H9 (cell line): Measurements from ENCODE around the gene BICD2. TPM values are rescaled to one million over a fixed set of nuclear protein-coding genes. Genes with fewer than 3 reads are reported as not detected.

Source experiments
- DNase-seq: peaks from one replicate; pipeline ENCODE4 v3.0.0-alpha.2; 2017
- H2AFZ ChIP-seq: one replicate; pipeline ENCODE4 v1.6.1; 2013; ENCODE audit warnings: mild to moderate bottlenecking, low read length, control low read depth, moderate library complexity
- H2AK5ac ChIP-seq: 2 replicates; pipeline ENCODE4 v1.6.1; 2013; ENCODE audit warnings: low read length, control low read depth, mixed read lengths; ENCODE audit not compliant: insufficient read length
- H2BK120ac ChIP-seq: one replicate; pipeline ENCODE4 v1.6.1; 2013; ENCODE audit warnings: low read depth, mild to moderate bottlenecking, low read length, control low read depth, inconsistent platforms; ENCODE audit not compliant: poor library complexity, severe bottlenecking
- H2BK12ac ChIP-seq: 2 replicates; pipeline ENCODE4 v1.6.1; 2013; ENCODE audit warnings: low read length, control low read depth, mixed read lengths, low read depth; ENCODE audit not compliant: insufficient read length
- H2BK15ac ChIP-seq: 2 replicates; pipeline ENCODE4 v1.6.1; 2013; ENCODE audit warnings: low read depth, low read length, control low read depth
- H2BK20ac ChIP-seq: one replicate; pipeline ENCODE4 v1.6.1; 2013; ENCODE audit warnings: low read depth, mild to moderate bottlenecking, low read length, control low read depth, inconsistent platforms; ENCODE audit not compliant: poor library complexity, severe bottlenecking
- H2BK5ac ChIP-seq: 2 replicates; pipeline ENCODE4 v1.6.1; 2013; ENCODE audit warnings: low read length, control low read depth, mixed read lengths; ENCODE audit not compliant: insufficient read length
- H3K14ac ChIP-seq: 2 replicates; pipeline ENCODE4 v1.6.1; 2013; ENCODE audit warnings: low read length, control low read depth; ENCODE audit not compliant: insufficient read depth
- H3K18ac ChIP-seq: 2 replicates; pipeline ENCODE4 v1.6.1; 2013; ENCODE audit warnings: low read depth, mild to moderate bottlenecking, mixed read lengths, low read length, control low read depth; ENCODE audit not compliant: insufficient read length
- H3K23ac ChIP-seq: 2 replicates; pipeline ENCODE4 v1.6.1; 2013; ENCODE audit warnings: low read length, control low read depth, mixed read lengths, low read depth; ENCODE audit not compliant: insufficient read length
- H3K23me2 ChIP-seq: 2 replicates; pipeline ENCODE4 v1.6.1; 2013; ENCODE audit warnings: low read depth, mild to moderate bottlenecking, mixed read lengths, low read length, control low read depth; ENCODE audit not compliant: insufficient read length, poor library complexity, severe bottlenecking
- H3K27ac ChIP-seq: 2 replicates; pipeline ENCODE4 v1.5.1; 2013; ENCODE audit warnings: low read length, control low read depth, mixed read lengths, low read depth; ENCODE audit not compliant: insufficient read length
- H3K27me3 ChIP-seq: 2 replicates; pipeline ENCODE4 v1.6.1; 2013; ENCODE audit warnings: low read length, control low read depth, inconsistent platforms; ENCODE audit not compliant: insufficient read depth
- H3K4ac ChIP-seq: 2 replicates; pipeline ENCODE4 v1.6.1; 2013; ENCODE audit warnings: low read depth, mild to moderate bottlenecking, control low read depth, inconsistent platforms, low read length, moderate library complexity
- H3K4me1 ChIP-seq: 2 replicates; pipeline ENCODE4 v1.6.1; 2013; ENCODE audit warnings: low read length, control low read depth, inconsistent platforms; ENCODE audit not compliant: insufficient read depth
- H3K4me2 ChIP-seq: 2 replicates; pipeline ENCODE4 v1.6.1; 2013; ENCODE audit warnings: low read length, control low read depth, mixed read lengths; ENCODE audit not compliant: insufficient read length, insufficient read depth
- H3K56ac ChIP-seq: 2 replicates; pipeline ENCODE4 v1.6.1; 2013; ENCODE audit warnings: low read depth, mild to moderate bottlenecking, mixed read lengths, low read length, control low read depth; ENCODE audit not compliant: insufficient read length
- H3K79me1 ChIP-seq: 2 replicates; pipeline ENCODE4 v1.6.1; 2013; ENCODE audit warnings: low read depth, mild to moderate bottlenecking, moderate library complexity, low read length, control low read depth, inconsistent platforms; ENCODE audit not compliant: insufficient read depth, poor library complexity, severe bottlenecking
- H3K79me2 ChIP-seq: 2 replicates; pipeline ENCODE4 v1.6.1; 2013; ENCODE audit warnings: low read length, control low read depth, inconsistent platforms; ENCODE audit not compliant: insufficient read depth
- H3K9ac ChIP-seq: 2 replicates; pipeline ENCODE4 v1.6.1; 2013; ENCODE audit warnings: low read length, control low read depth, mixed read lengths; ENCODE audit not compliant: insufficient read length; ENCODE audit errors: extremely low read depth
- H3K9me3 ChIP-seq: one replicate; pipeline ENCODE4 v1.6.1; 2013; ENCODE audit warnings: low read depth, low read length, inconsistent platforms; ENCODE audit not compliant: control insufficient read depth
- H3T11ph ChIP-seq: one replicate; pipeline ENCODE4 v1.6.1; 2013; ENCODE audit warnings: mild to moderate bottlenecking, low read length, control low read depth, inconsistent platforms
- H4K20me1 ChIP-seq: one replicate; pipeline ENCODE4 v1.6.1; 2013; ENCODE audit not compliant: control insufficient read depth, insufficient read length, insufficient read depth
- H4K5ac ChIP-seq: 2 replicates; pipeline ENCODE4 v1.6.1; 2013; ENCODE audit warnings: low read depth, mild to moderate bottlenecking, mixed read lengths, low read length, control low read depth; ENCODE audit not compliant: insufficient read length
- H4K8ac ChIP-seq: replicated peaks from 2 replicates; pipeline ENCODE4 v1.6.1; 2013; ENCODE audit warnings: low read length, control low read depth, mixed read lengths, low read depth; ENCODE audit not compliant: insufficient read length
- H4K91ac ChIP-seq: 2 replicates; pipeline ENCODE4 v1.6.1; 2013; ENCODE audit warnings: low read depth, mild to moderate bottlenecking, moderate library complexity, mixed read lengths, low read length, control low read depth; ENCODE audit not compliant: insufficient read length
- H3K27ac Mint-ChIP-seq, 3 experiments: 2 replicates in 2 of 3; 3 replicates in 1 of 3; pipeline ENCODE4 v1.8.0; 2020 to 2021; ENCODE audit warnings: mixed read lengths in 3 of 3, mild to moderate bottlenecking in 1 of 3, moderate library complexity in 1 of 3
- H3K27me3 Mint-ChIP-seq: 2 replicates; pipeline ENCODE4 v1.8.0; 2021; ENCODE audit warnings: low read depth, mild to moderate bottlenecking, moderate library complexity, mixed read lengths
- H3K36me3 Mint-ChIP-seq, 3 experiments: 2 replicates in 2 of 3; 3 replicates in 1 of 3; pipeline ENCODE4 v1.8.0; 2020 to 2021; ENCODE audit warnings: low read depth in 3 of 3, mixed read lengths in 3 of 3; ENCODE audit not compliant: insufficient read depth in 1 of 3
- H3K4me1 Mint-ChIP-seq, 2 experiments: 2 replicates each; pipeline ENCODE4 v1.8.0; 2020; ENCODE audit warnings: mixed read lengths in 2 of 2
- H3K4me3 Mint-ChIP-seq, 2 experiments: 2 replicates in 1 of 2; 3 replicates in 1 of 2; pipeline ENCODE4 v1.8.0; 2020 to 2021; ENCODE audit warnings: mild to moderate bottlenecking in 2 of 2, mixed read lengths in 2 of 2, moderate library complexity in 1 of 2
- H3K9me3 Mint-ChIP-seq, 2 experiments: 2 replicates in 1 of 2; 3 replicates in 1 of 2; pipeline ENCODE4 v1.8.0; 2020; ENCODE audit warnings: mild to moderate bottlenecking in 2 of 2, mixed read lengths in 2 of 2, moderate library complexity in 1 of 2
- CTCF ChIP-seq: fragments of 200-600 bp; sonication (generic); conservative IDR thresholded peaks from 3 replicates; pipeline ENCODE4 v1.8.0; 2021; ENCODE audit warnings: antibody characterized with exemption, mild to moderate bottlenecking
- WGBS: extraction: QIAGEN DNeasy Blood & Tissue Kit; methylation state at CpG from one replicate; pipeline ENCODE4 v1.1.7; 2013; ENCODE audit warnings: missing lambda C conversion rate, low lambda C conversion rate, mixed read lengths; ENCODE audit not compliant: insufficient read length; ENCODE audit errors: extremely low coverage; 5-methylcytosine and 5-hydroxymethylcytosine counted together
- total RNA-seq: library from RNA; stranded (reverse); gene quantifications from 2 replicates; pipeline ENCODE4 v1.2.1, GENCODE V29; 2021

The BICD2 gene
- total RNA-seq, 1 experiment from 2014 or later: 22.3 TPM

- Histone ChIP-seq H2BK15ac (no peak overlapping the region), H2BK12ac (no peak overlapping the region), H3K27ac (no peak overlapping the region), H3K9me3 (no peaks in the 10 kb centered on the region), H3K9ac (no peak overlapping the region), H4K91ac (no peak overlapping the region), H3K18ac (no peak overlapping the region), H3K79me1 (peaks cover 14% of the 10 kb centered on the region), H2BK5ac (no peak overlapping the region), H3K27me3 (no peaks in the 10 kb centered on the region), H4K5ac (no peak overlapping the region), H2AFZ (no peak overlapping the region), H3K4me2 (no peak overlapping the region), H2AK5ac (no peak overlapping the region), H3K23ac (no peak overlapping the region), H4K20me1 (no peaks in the 10 kb centered on the region), H3K4ac (no peak overlapping the region), H3K23me2 (peaks cover 5% of the 10 kb centered on the region), H3K14ac (no peak overlapping the region), H3K56ac (no peak overlapping the region), H2BK120ac (no peak overlapping the region), H4K8ac (no peak overlapping the region), H3K79me2 (peaks cover 12% of the 10 kb centered on the region; the same call in 1 of the 2 replicates), H3T11ph (no peak overlapping the region), H2BK20ac (no peak overlapping the region), H3K4me1 (peaks cover 14% of the 10 kb centered on the region; the same call in 1 of the 2 replicates)
- no peaks in the 10 kb centered on the region for H3K9me3 Mint-ChIP-seq
- peaks cover 15 to 25% of the 10 kb centered on the region in 2 experiments for H3K4me1 Mint-ChIP-seq
- H3K27ac Mint-ChIP-seq: no peak overlapping the region; a peak in 1 of 7 replicates
- no peak for TF ChIP-seq CTCF
- peaks cover 0 to 10% (median 0%) of the 10 kb centered on the region in 3 experiments; a peak in 5 of 7 replicates for H3K36me3 Mint-ChIP-seq
- no peak overlapping the region for H3K4me3 Mint-ChIP-seq
- no peak for DNase-seq
- no peaks in the 10 kb centered on the region for H3K27me3 Mint-ChIP-seq
- WGBS: no CpG with 5 or more reads among the region's 6 CpGs
Observed at GRCh38 chr9:92666236-92666635, 98.4 kb downstream of the BICD2 start.
